Upper lobe of right lung (tissue), 1 donor: ENCODE measurements around the gene CTTN. TPM values are rescaled to one million over a fixed set of nuclear protein-coding genes. Genes with fewer than 3 reads are reported as not detected.

ENCODE experiments used
- ATAC-seq: fragments of 200-7000 bp; cut with Tn5 transposase; one replicate; pipeline ENCODE4 v1.9.1; 2020; ENCODE audit warnings: mild to moderate bottlenecking, moderate library complexity
- DNase-seq: peaks from one replicate; pipeline ENCODE4 v3.0.0-alpha.2; 2020
- H3K27ac ChIP-seq: fragments of 200-600 bp; one replicate; pipeline ENCODE4 v1.8.0; 2022
- H3K27me3 ChIP-seq: fragments of 200-600 bp; one replicate; pipeline ENCODE4 v1.8.0; 2022; ENCODE audit warnings: mild to moderate bottlenecking
- H3K36me3 ChIP-seq: fragments of 200-600 bp; one replicate; pipeline ENCODE4 v1.8.0; 2022
- H3K4me1 ChIP-seq: fragments of 200-600 bp; one replicate; pipeline ENCODE4 v1.8.0; 2022
- H3K4me3 ChIP-seq: fragments of 200-600 bp; one replicate; pipeline ENCODE4 v1.8.0; 2022; ENCODE audit warnings: mild to moderate bottlenecking
- H3K9me3 ChIP-seq: fragments of 200-600 bp; one replicate; pipeline ENCODE4 v1.8.0; 2022
- intact Hi-C: fragments of 100-400 bp; cut with DNase I; formaldehyde crosslinking; loops from one replicate; pipeline ENCODE4 v1.11.0; 2022
- total RNA-seq: library from RNA; stranded (reverse); fragmentation: NEBNext Ultra II Directional; extraction: Animal tissue kit (Norgen Biotek cat#: 25700); gene quantifications from one replicate; pipeline ENCODE4 v1.2.1, GENCODE V29; 2021
- TF ChIP-seq, protein P1 (sequence below): fragments of 200-600 bp; IDR thresholded peaks from one replicate; pipeline ENCODE4 v1.8.0; 2022; ENCODE audit warnings: antibody characterized with exemption
- donor health status: DM: no; HTN: yes; CAD: no; lungs with severe emphysema.

CTTN gene
- total RNA-seq, 1 donor from 2014 or later = 177 TPM

DNA sequence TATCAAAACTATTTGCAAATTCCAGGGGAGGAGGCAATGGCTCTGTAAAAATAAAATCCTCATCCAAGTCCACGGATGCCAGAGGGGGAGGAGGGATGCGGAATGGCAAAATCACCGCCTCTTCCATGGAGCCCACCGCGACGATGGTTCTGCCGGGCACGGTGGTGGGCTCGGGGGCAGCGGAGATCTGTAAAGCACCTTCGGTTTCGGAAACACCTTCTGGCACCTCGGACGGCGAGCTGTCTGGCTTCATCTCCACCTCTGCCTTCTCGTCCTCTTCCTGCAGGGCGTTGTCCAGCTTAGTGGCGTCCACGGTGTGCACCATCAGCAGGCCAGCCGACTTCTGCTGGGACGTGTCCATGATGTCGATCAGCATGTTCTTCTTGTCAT, 87.7 kb downstream of the CTTN start:
- Histone ChIP-seq H3K27ac (no peak overlapping the region), H3K4me1 (peaks cover 3% of the 10 kb centered on the region), H3K27me3 (no peaks in the 10 kb centered on the region), H3K9me3 (no peaks in the 10 kb centered on the region), H3K4me3 (no peak overlapping the region), H3K36me3 (no peaks in the 10 kb centered on the region)
- intact Hi-C loops = no loop called here
- ATAC-seq (no peak), DNase-seq (no peak)
- TF ChIP-seq, protein P1, sequence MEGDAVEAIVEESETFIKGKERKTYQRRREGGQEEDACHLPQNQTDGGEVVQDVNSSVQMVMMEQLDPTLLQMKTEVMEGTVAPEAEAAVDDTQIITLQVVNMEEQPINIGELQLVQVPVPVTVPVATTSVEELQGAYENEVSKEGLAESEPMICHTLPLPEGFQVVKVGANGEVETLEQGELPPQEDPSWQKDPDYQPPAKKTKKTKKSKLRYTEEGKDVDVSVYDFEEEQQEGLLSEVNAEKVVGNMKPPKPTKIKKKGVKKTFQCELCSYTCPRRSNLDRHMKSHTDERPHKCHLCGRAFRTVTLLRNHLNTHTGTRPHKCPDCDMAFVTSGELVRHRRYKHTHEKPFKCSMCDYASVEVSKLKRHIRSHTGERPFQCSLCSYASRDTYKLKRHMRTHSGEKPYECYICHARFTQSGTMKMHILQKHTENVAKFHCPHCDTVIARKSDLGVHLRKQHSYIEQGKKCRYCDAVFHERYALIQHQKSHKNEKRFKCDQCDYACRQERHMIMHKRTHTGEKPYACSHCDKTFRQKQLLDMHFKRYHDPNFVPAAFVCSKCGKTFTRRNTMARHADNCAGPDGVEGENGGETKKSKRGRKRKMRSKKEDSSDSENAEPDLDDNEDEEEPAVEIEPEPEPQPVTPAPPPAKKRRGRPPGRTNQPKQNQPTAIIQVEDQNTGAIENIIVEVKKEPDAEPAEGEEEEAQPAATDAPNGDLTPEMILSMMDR = no peak

Other genes starting within 250 kb of the CTTN start
- 21.3 TPM for gene FADD, start 195.2 kb upstream of the CTTN start, total RNA-seq
- gene PPFIA1, start 127.8 kb upstream of the CTTN start, total RNA-seq = 73.3 TPM